Measurements from ENCODE around the gene MVB12B. TPM values are rescaled to one million over a fixed set of nuclear protein-coding genes. Genes with fewer than 3 reads are reported as not detected.

Gene MVB12B
- total and polyA plus RNA-seq, 2 donors (not counting 1 experiment from before 2014, with no cell fraction given) = 2.5 to 2.6 TPM

GRCh38 chr9:126287166-126287866 lies 39.3 kb upstream of the MVB12B start:
- Histone ChIP-seq H3K4me2 (ENCODE audit: extremely low read depth, insufficient read depth, low read length) (no peak overlapping the region), H3K79me2 (ENCODE audit: control insufficient read depth, insufficient read depth, low read length) (no peaks in the 10 kb centered on the region), H3K36me3 (ENCODE audit: control insufficient read depth, insufficient read depth, low read length) (no peaks in the 10 kb centered on the region), H3K9me3 (ENCODE audit: control insufficient read depth, insufficient read depth, low read depth, low read length) (no peaks in the 10 kb centered on the region), H3K9ac (ENCODE audit: insufficient read depth, low read length) (no peak overlapping the region), H4K20me1 (ENCODE audit: control insufficient read depth, extremely low read depth, insufficient read depth, low read length) (no peaks in the 10 kb centered on the region), H3K27ac (ENCODE audit: insufficient read depth, low read length) (no peak overlapping the region), H3K4me3 (replicated peaks in 1 of 4; ENCODE audit: control extremely low read depth in 1 of 4, insufficient read depth in 1 of 4, low read depth in 3 of 4, low read length in 4 of 4) (no peak overlapping the region), H2AFZ (ENCODE audit: low read length) (no peak overlapping the region), H3K4me1 (ENCODE audit: control insufficient read depth, extremely low read depth, insufficient read depth, low read length) (no peaks in the 10 kb centered on the region), H3K27me3 (ENCODE audit: control insufficient read depth, insufficient read depth, low read length) (no peaks in the 10 kb centered on the region)
- no peak for TF ChIP-seq EZH2 (IDR thresholded peaks at IDR 0.05; ENCODE audit: low read length, missing control alignments)
- TF ChIP-seq CTCF (conservative IDR thresholded peaks at IDR 0.05 in 1 of 2, IDR thresholded peaks at IDR 0.05 in 1 of 2; ENCODE audit: low read depth in 1 of 2, low read length in 2 of 2) = no peak
- no peak for DNase-seq (ENCODE audit: low read depth in 2 of 2)

DNA sequence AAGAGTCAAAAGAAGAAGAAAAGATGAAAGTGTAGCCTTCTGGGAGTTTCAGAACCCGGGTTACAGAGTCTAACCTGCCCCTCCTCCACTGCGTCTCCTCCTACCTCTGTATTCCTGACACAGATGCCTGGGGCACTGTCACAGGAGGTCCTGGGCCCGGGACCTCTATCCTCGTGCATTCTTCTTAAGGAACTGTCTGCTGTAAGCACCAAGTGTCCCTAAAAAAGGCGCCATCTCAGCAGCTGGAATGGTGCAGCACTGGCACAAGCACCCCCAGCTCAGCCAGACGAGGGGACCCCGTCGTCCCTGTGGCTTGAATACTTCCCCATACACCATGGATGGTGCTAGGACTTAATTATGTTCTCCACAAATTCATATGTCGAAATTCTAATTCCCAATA lies 35.8 kb upstream of the MVB12B start:
- no peaks in the 10 kb centered on the region for H3K4me1 ChIP-seq (ENCODE audit: control insufficient read depth, extremely low read depth, insufficient read depth, low read length)
- H3K27ac ChIP-seq (ENCODE audit: insufficient read depth, low read length) = no peak overlapping the region
- H4K20me1 ChIP-seq (ENCODE audit: control insufficient read depth, extremely low read depth, insufficient read depth, low read length) = no peaks in the 10 kb centered on the region
- no peaks in the 10 kb centered on the region for H3K36me3 ChIP-seq (ENCODE audit: control insufficient read depth, insufficient read depth, low read length)
- no peak overlapping the region for H3K4me3 ChIP-seq (replicated peaks in 1 of 4; ENCODE audit: control extremely low read depth in 1 of 4, insufficient read depth in 1 of 4, low read depth in 3 of 4, low read length in 4 of 4)
- H2AFZ ChIP-seq (ENCODE audit: low read length) = no peak overlapping the region
- H3K4me2 ChIP-seq (ENCODE audit: extremely low read depth, insufficient read depth, low read length) = no peak overlapping the region
- DNase-seq (ENCODE audit: low read depth in 2 of 2) = no peak
- H3K9me3 ChIP-seq (ENCODE audit: control insufficient read depth, insufficient read depth, low read depth, low read length) = no peaks in the 10 kb centered on the region
- no peak overlapping the region for H3K9ac ChIP-seq (ENCODE audit: insufficient read depth, low read length)
- TF ChIP-seq CTCF (conservative IDR thresholded peaks at IDR 0.05 in 1 of 2, IDR thresholded peaks at IDR 0.05 in 1 of 2; ENCODE audit: low read depth in 1 of 2, low read length in 2 of 2) (no peak), EZH2 (IDR thresholded peaks at IDR 0.05; ENCODE audit: low read length, missing control alignments) (no peak)
- H3K27me3 ChIP-seq (ENCODE audit: control insufficient read depth, insufficient read depth, low read length) = no peaks in the 10 kb centered on the region
- H3K79me2 ChIP-seq (ENCODE audit: control insufficient read depth, insufficient read depth, low read length) = no peaks in the 10 kb centered on the region

GRCh38 chr9:126291925-126292324 lies 34.7 kb upstream of the MVB12B start:
- H3K27ac ChIP-seq (ENCODE audit: insufficient read depth, low read length) = no peak overlapping the region
- no peak overlapping the region for H3K9ac ChIP-seq (ENCODE audit: insufficient read depth, low read length)
- H3K4me3 ChIP-seq (replicated peaks in 1 of 4; ENCODE audit: control extremely low read depth in 1 of 4, insufficient read depth in 1 of 4, low read depth in 3 of 4, low read length in 4 of 4) = no peak overlapping the region
- no peak for TF ChIP-seq CTCF (conservative IDR thresholded peaks at IDR 0.05 in 1 of 2, IDR thresholded peaks at IDR 0.05 in 1 of 2; ENCODE audit: low read depth in 1 of 2, low read length in 2 of 2)
- no peak for TF ChIP-seq EZH2 (IDR thresholded peaks at IDR 0.05; ENCODE audit: low read length, missing control alignments)
- H3K79me2 ChIP-seq (ENCODE audit: control insufficient read depth, insufficient read depth, low read length) = no peaks in the 10 kb centered on the region
- H3K4me2 ChIP-seq (ENCODE audit: extremely low read depth, insufficient read depth, low read length) = no peak overlapping the region
- no peaks in the 10 kb centered on the region for H3K4me1 ChIP-seq (ENCODE audit: control insufficient read depth, extremely low read depth, insufficient read depth, low read length)
- H3K27me3 ChIP-seq (ENCODE audit: control insufficient read depth, insufficient read depth, low read length) = no peaks in the 10 kb centered on the region
- H4K20me1 ChIP-seq (ENCODE audit: control insufficient read depth, extremely low read depth, insufficient read depth, low read length) = no peaks in the 10 kb centered on the region
- H3K9me3 ChIP-seq (ENCODE audit: control insufficient read depth, insufficient read depth, low read depth, low read length) = no peaks in the 10 kb centered on the region
- no peak overlapping the region for H2AFZ ChIP-seq (ENCODE audit: low read length)
- no peaks in the 10 kb centered on the region for H3K36me3 ChIP-seq (ENCODE audit: control insufficient read depth, insufficient read depth, low read length)
- no peak for DNase-seq (ENCODE audit: low read depth in 2 of 2)

Measured in fibroblast of lung (primary cell).